Large intestine (tissue), 3 donors: Measurements from ENCODE around the gene SLC25A21. TPM values are rescaled to one million over a fixed set of nuclear protein-coding genes. Genes with fewer than 3 reads are reported as not detected.

ENCODE experiments used
- DNase-seq, 2 donors: peaks; one replicate each; pipeline versions ENCODE4 v3.0.0 to v3.0.0-alpha.2; 2013
- H3K27ac ChIP-seq: one replicate; pipeline ENCODE4 v1.5.1; 2013; ENCODE audit warnings: low read length
- H3K27me3 ChIP-seq: 2 replicates; pipeline ENCODE4 v1.6.1; 2013; ENCODE audit warnings: low read length; ENCODE audit not compliant: control insufficient read depth, insufficient read depth
- H3K36me3 ChIP-seq: 2 replicates; pipeline ENCODE4 v1.6.1; 2013; ENCODE audit warnings: low read length; ENCODE audit not compliant: control insufficient read depth, insufficient read depth
- H3K4me1 ChIP-seq: one replicate; pipeline ENCODE4 v1.6.1; 2013; ENCODE audit warnings: low read length; ENCODE audit not compliant: control insufficient read depth, insufficient read depth
- H3K4me3 ChIP-seq: one replicate; pipeline ENCODE4 v1.5.1; 2013; ENCODE audit warnings: low read length
- H3K9me3 ChIP-seq: one replicate; pipeline ENCODE4 v1.6.1; 2013; ENCODE audit warnings: mild to moderate bottlenecking, low read depth, low read length, moderate library complexity; ENCODE audit not compliant: control insufficient read depth
- WGBS: methylation state at CpG from one replicate; pipeline ENCODE4 v1.1.5; 2013; ENCODE audit warnings: low lambda C conversion rate; ENCODE audit not compliant: insufficient coverage; 5-methylcytosine and 5-hydroxymethylcytosine counted together
- polyA plus RNA-seq: library from polyadenylated mRNA; unstranded; fragments of 120-200 nt; gene quantifications from one replicate; pipeline ENCODE4 v1.2.1, GENCODE V29; 2013

SLC25A21 gene
- polyA plus RNA-seq, 1 donor, result 0.58 TPM

- Histone ChIP-seq H3K27ac (no peak overlapping the region), H3K9me3 (no peaks in the 10 kb centered on the region), H3K36me3 (no peaks in the 10 kb centered on the region), H3K4me1 (no peaks in the 10 kb centered on the region), H3K4me3 (no peak overlapping the region), H3K27me3 (no peaks in the 10 kb centered on the region)
- no CpG with 5 or more reads among the region's 3 CpGs for WGBS
- no peak for DNase-seq
Observed at GRCh38 chr14:36829547-36829946, 342.9 kb downstream of the SLC25A21 start.

GRCh38 chr14:36827861-36828260 is 344.5 kb downstream of the SLC25A21 start:
- no peaks in the 10 kb centered on the region for H3K27me3 ChIP-seq
- H3K27ac ChIP-seq, result no peak overlapping the region
- H3K4me1 ChIP-seq, result no peaks in the 10 kb centered on the region
- no peaks in the 10 kb centered on the region for H3K36me3 ChIP-seq
- no peaks in the 10 kb centered on the region for H3K9me3 ChIP-seq
- no peak for DNase-seq
- no peak overlapping the region for H3K4me3 ChIP-seq
- no CpG with 5 or more reads among the region's 2 CpGs for WGBS

GRCh38 chr14:36826614-36827013 is 345.8 kb downstream of the SLC25A21 start:
- H3K4me3 ChIP-seq, result no peak overlapping the region
- no peaks in the 10 kb centered on the region for H3K36me3 ChIP-seq
- no peak for DNase-seq
- no peaks in the 10 kb centered on the region for H3K9me3 ChIP-seq
- H3K27me3 ChIP-seq, result no peaks in the 10 kb centered on the region
- H3K27ac ChIP-seq, result no peak overlapping the region
- WGBS, result no CpG with 5 or more reads among the region's 6 CpGs
- H3K4me1 ChIP-seq, result no peaks in the 10 kb centered on the region

- Histone ChIP-seq H3K27me3 (no peaks in the 10 kb centered on the region), H3K4me1 (no peaks in the 10 kb centered on the region), H3K9me3 (no peaks in the 10 kb centered on the region), H3K36me3 (no peaks in the 10 kb centered on the region), H3K4me3 (no peak overlapping the region), H3K27ac (no peak overlapping the region)
- no peak for DNase-seq
- 100% methylated on average over 2 of the region's 4 CpGs for WGBS
Observed at GRCh38 chr14:36824854-36825253, 347.6 kb downstream of the SLC25A21 start.

- DNase-seq, result no peak
- no peak overlapping the region for H3K4me3 ChIP-seq
- H3K27me3 ChIP-seq, result no peaks in the 10 kb centered on the region
- WGBS, result 0% methylated on average over 1 of the region's 4 CpGs
- no peaks in the 10 kb centered on the region for H3K4me1 ChIP-seq
- H3K36me3 ChIP-seq, result no peaks in the 10 kb centered on the region
- H3K27ac ChIP-seq, result no peak overlapping the region
- no peaks in the 10 kb centered on the region for H3K9me3 ChIP-seq
Observed at GRCh38 chr14:36823651-36824050, 348.8 kb downstream of the SLC25A21 start.

- H3K9me3 ChIP-seq, result no peaks in the 10 kb centered on the region
- H3K27ac ChIP-seq, result no peak overlapping the region
- H3K4me3 ChIP-seq, result no peak overlapping the region
- no peaks in the 10 kb centered on the region for H3K27me3 ChIP-seq
- no peaks in the 10 kb centered on the region for H3K36me3 ChIP-seq
- DNase-seq, result no peak
- H3K4me1 ChIP-seq, result no peaks in the 10 kb centered on the region
Observed at GRCh38 chr14:36822685-36823084, 349.7 kb downstream of the SLC25A21 start.

GRCh38 chr14:36820901-36821300 is 351.5 kb downstream of the SLC25A21 start:
- WGBS, result no CpG with 5 or more reads among the region's 1 CpG
- no peak overlapping the region for H3K4me3 ChIP-seq
- H3K9me3 ChIP-seq, result no peaks in the 10 kb centered on the region
- no peaks in the 10 kb centered on the region for H3K27me3 ChIP-seq
- no peaks in the 10 kb centered on the region for H3K36me3 ChIP-seq
- H3K4me1 ChIP-seq, result no peaks in the 10 kb centered on the region
- no peak for DNase-seq
- H3K27ac ChIP-seq, result no peak overlapping the region

GRCh38 chr14:36820111-36820709 is 352.2 kb downstream of the SLC25A21 start:
- H3K4me3 ChIP-seq, result no peak overlapping the region
- no peak overlapping the region for H3K27ac ChIP-seq
- no peak for DNase-seq
- H3K27me3 ChIP-seq, result no peaks in the 10 kb centered on the region
- no peaks in the 10 kb centered on the region for H3K36me3 ChIP-seq
- no peaks in the 10 kb centered on the region for H3K9me3 ChIP-seq
- no peaks in the 10 kb centered on the region for H3K4me1 ChIP-seq
- WGBS, result 0% methylated on average over 1 of the region's 2 CpGs

- no CpG with 5 or more reads among the region's 2 CpGs for WGBS
- no peaks in the 10 kb centered on the region for H3K27me3 ChIP-seq
- no peak overlapping the region for H3K4me3 ChIP-seq
- no peaks in the 10 kb centered on the region for H3K9me3 ChIP-seq
- no peak for DNase-seq
- no peaks in the 10 kb centered on the region for H3K36me3 ChIP-seq
- H3K27ac ChIP-seq, result no peak overlapping the region
- H3K4me1 ChIP-seq, result no peaks in the 10 kb centered on the region
Observed at GRCh38 chr14:36818794-36819384, 353.5 kb downstream of the SLC25A21 start.

- Histone ChIP-seq H3K4me1 (no peaks in the 10 kb centered on the region), H3K27me3 (no peaks in the 10 kb centered on the region), H3K4me3 (no peak overlapping the region), H3K36me3 (no peaks in the 10 kb centered on the region), H3K27ac (no peak overlapping the region), H3K9me3 (no peaks in the 10 kb centered on the region)
- no CpG with 5 or more reads among the region's 2 CpGs for WGBS
- DNase-seq, result no peak
Observed at GRCh38 chr14:36818246-36818645, 354.2 kb downstream of the SLC25A21 start.
